Large intestine (tissue), 3 donors: ENCODE results near the gene PPM1M. TPM values are rescaled to one million over a fixed set of nuclear protein-coding genes. Genes with fewer than 3 reads are reported as not detected.

Experiments
- DNase-seq, 2 donors: peaks; one replicate each; pipeline versions ENCODE4 v3.0.0 to v3.0.0-alpha.2; 2013
- H3K27ac ChIP-seq: one replicate; pipeline ENCODE4 v1.5.1; 2013; ENCODE audit warnings: low read length
- H3K27me3 ChIP-seq: 2 replicates; pipeline ENCODE4 v1.6.1; 2013; ENCODE audit warnings: low read length; ENCODE audit not compliant: control insufficient read depth, insufficient read depth
- H3K36me3 ChIP-seq: 2 replicates; pipeline ENCODE4 v1.6.1; 2013; ENCODE audit warnings: low read length; ENCODE audit not compliant: control insufficient read depth, insufficient read depth
- H3K4me1 ChIP-seq: one replicate; pipeline ENCODE4 v1.6.1; 2013; ENCODE audit warnings: low read length; ENCODE audit not compliant: control insufficient read depth, insufficient read depth
- H3K4me3 ChIP-seq: one replicate; pipeline ENCODE4 v1.5.1; 2013; ENCODE audit warnings: low read length
- H3K9me3 ChIP-seq: one replicate; pipeline ENCODE4 v1.6.1; 2013; ENCODE audit warnings: mild to moderate bottlenecking, low read depth, low read length, moderate library complexity; ENCODE audit not compliant: control insufficient read depth
- WGBS: methylation state at CpG from one replicate; pipeline ENCODE4 v1.1.5; 2013; ENCODE audit warnings: low lambda C conversion rate; ENCODE audit not compliant: insufficient coverage; 5-methylcytosine and 5-hydroxymethylcytosine counted together
- polyA plus RNA-seq: library from polyadenylated mRNA; unstranded; fragments of 120-200 nt; gene quantifications from one replicate; pipeline ENCODE4 v1.2.1, GENCODE V29; 2013

PPM1M gene
- polyA plus RNA-seq, 1 donor = 11.0 TPM

DNA sequence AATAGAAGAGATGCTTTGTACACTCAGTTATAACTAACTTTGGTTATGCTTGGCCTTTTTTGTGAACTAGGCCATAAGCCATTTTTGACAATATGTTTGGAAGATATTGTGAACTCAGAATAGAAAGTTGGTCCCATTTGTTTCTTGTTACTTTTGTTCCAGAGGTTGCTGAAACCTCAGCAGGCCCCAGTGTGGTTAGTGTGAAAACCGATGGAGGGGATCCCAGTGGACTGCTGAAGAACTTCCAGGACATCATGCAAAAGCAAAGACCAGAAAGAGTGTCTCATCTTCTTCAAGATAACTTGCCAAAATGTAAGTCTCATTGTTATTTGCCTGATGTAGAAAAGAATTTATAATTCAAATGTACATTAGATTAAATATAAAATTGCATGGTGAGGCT is 41.9 kb upstream of the PPM1M start:
- H3K27me3 ChIP-seq = no peaks in the 10 kb centered on the region
- no peak overlapping the region for H3K27ac ChIP-seq
- no peak for DNase-seq
- H3K9me3 ChIP-seq = no peaks in the 10 kb centered on the region
- peaks cover 7% of the 10 kb centered on the region for H3K4me1 ChIP-seq
- H3K4me3 ChIP-seq = no peak overlapping the region
- peaks cover 69% of the 10 kb centered on the region for H3K36me3 ChIP-seq
- WGBS = 100% methylated on average over 1 of the region's 1 CpG

DNA sequence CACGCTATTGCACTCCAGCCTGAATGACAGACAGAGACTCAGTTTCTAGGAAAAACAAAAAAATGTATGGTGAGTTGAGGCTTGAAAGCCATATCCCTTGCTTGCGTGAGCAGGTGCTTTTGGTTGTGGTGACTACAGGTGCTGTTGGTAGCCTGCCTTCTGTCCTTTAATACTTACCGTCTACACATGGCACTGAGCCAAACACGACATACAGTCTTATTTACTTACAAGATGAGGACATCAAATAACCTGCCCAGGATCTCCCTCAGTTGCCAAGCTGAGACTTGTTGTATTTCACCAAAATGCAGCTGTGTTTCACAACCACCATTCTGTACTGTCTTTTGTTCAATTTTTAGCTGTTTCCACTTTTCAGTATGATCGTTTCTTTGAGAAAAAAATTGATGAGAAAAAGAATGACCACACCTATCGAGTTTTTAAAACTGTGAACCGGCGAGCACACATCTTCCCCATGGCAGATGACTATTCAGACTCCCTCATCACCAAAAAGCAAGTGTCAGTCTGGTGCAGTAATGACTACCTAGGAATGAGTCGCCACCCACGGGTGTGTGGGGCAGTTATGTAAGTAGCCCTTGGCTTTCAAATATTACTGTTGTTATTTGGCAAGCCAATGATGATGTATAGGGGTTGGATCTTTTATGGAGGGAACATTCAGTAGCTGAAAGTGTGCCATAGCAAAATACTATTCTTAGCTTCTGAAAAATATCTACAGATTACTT is 41.1 kb upstream of the PPM1M start:
- Histone ChIP-seq H3K27me3 (no peaks in the 10 kb centered on the region), H3K4me1 (no peaks in the 10 kb centered on the region), H3K27ac (no peak overlapping the region), H3K9me3 (no peaks in the 10 kb centered on the region), H3K36me3 (peaks cover 71% of the 10 kb centered on the region), H3K4me3 (no peak overlapping the region)
- peak in 1 of 2 donors; percentile 43 for DNase-seq
- WGBS = 83% methylated on average over 3 of the region's 10 CpGs

DNA sequence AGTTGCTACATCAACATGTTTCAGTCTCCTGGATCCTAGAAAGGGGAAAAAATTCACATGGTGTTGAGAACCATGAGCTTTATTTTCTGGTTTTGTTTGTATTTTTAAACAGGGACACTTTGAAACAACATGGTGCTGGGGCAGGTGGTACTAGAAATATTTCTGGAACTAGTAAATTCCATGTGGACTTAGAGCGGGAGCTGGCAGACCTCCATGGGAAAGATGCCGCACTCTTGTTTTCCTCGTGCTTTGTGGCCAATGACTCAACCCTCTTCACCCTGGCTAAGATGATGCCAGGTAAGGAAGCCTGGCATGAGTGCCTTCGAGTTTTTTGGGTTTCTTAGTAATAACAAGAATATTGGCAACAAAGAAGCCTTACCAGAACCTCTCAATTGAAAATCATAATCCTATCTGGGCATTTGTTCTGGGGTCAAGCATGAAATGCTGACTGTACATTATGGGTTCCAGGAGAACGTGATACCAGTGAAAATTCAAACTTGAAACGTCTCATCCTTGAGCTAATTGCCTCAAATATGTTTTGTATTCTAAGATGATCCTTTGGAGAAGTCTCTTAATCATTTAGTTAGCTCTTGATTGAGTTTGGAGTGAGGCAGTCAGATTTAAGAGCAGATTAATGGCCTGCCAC is 39.7 kb upstream of the PPM1M start:
- Histone ChIP-seq H3K36me3 (peaks cover 81% of the 10 kb centered on the region), H3K27ac (no peak overlapping the region), H3K4me3 (no peak overlapping the region), H3K27me3 (no peaks in the 10 kb centered on the region), H3K4me1 (peaks cover 6% of the 10 kb centered on the region), H3K9me3 (no peaks in the 10 kb centered on the region)
- WGBS = no CpG with 5 or more reads among the region's 6 CpGs
- DNase-seq = no peak

DNA sequence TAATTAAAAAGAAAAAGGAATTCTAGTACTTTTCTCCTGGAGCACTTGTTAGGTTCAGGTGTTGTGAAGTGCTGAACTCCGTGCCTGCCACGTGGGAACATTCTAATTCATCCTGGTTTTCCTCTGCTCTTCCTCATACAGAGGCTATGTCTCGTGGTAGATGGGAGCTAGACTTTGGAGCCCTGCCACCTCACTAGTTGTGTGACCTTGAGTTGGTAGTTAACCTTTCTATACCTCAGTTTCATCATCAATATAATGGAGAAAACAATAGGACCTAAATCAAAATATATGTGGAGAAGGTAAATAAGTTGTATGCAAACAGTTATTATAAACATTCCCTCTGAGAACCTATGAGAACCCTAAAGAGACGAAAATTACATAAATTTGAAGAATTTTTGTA is 37.0 kb upstream of the PPM1M start:
- Histone ChIP-seq H3K9me3 (no peaks in the 10 kb centered on the region), H3K36me3 (peaks cover 86% of the 10 kb centered on the region), H3K27me3 (no peaks in the 10 kb centered on the region), H3K27ac (no peak overlapping the region), H3K4me1 (peaks cover 27% of the 10 kb centered on the region), H3K4me3 (no peak overlapping the region)
- DNase-seq = no peak
- 100% methylated on average over 1 of the region's 4 CpGs for WGBS

DNA sequence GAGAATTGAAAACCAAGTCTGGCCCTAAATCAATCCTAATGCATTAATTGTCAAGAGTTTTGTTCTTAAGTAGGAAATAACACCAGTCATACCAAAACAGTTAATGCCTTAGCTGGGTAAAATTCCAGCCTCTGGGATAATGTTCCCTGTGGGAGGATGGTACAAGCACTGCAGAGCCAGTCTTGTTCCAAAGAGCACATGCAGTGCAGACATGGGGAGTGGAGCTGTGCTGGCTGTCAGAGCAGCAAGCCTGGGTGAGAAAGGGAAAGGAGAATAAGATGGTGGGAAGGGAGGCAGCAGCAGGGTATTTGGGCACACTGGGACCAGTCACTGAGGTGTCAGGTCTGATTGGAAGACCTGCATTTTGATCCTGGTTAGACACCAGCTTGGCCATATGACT is 35.5 kb upstream of the PPM1M start:
- Histone ChIP-seq H3K27ac (peak overlapping the region; percentile 71), H3K4me1 (peaks cover 27% of the 10 kb centered on the region), H3K9me3 (no peaks in the 10 kb centered on the region), H3K4me3 (no peak overlapping the region), H3K27me3 (no peaks in the 10 kb centered on the region), H3K36me3 (peaks cover 85% of the 10 kb centered on the region)
- DNase-seq = peak in 1 of 2 donors; percentile 38

DNA sequence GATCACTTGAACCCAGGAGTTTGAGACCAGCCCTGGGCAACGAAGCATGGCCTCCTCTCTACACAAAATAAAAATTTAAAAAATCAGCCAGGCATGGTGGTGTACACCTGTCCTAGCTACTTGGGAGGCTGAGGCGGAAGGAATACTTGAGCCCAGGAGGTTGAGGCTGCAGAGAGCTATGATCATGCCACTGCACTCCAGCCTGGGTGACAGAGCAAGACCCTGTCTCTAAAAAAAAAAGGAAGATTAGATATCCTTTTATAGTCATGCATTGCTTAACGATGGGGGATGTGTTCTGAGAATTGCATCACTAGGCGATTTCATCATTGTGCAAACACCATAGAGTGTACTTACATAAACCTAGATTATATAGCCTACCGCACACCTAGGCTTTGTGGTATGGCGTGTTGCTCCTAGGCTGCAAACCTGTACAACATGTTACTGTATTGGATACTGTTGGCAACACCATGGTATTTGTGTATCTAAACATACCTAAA is 35.0 kb upstream of the PPM1M start:
- DNase-seq = peak; percentile 91 to 96
- no peaks in the 10 kb centered on the region for H3K9me3 ChIP-seq

DNA sequence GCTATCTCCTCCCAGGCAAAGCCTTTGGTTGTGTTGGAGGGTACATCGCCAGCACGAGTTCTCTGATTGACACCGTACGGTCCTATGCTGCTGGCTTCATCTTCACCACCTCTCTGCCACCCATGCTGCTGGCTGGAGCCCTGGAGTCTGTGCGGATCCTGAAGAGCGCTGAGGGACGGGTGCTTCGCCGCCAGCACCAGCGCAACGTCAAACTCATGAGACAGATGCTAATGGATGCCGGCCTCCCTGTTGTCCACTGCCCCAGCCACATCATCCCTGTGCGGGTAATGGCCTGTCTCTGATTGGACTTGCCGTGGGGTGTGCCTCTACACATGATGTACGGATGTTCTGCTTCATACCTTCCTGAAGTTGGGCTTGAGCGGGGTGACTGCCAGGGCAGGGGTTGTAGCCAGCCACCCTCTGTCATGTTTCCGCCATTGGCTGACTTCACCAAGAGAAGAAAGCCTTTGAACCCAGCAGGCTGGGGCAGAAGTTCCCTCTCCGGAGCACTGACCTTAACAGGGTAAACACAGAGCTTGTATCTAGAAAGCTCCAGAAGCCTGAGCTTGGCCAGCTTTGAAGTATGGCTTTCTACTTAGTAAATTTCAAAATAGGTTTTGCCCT is 34.2 kb upstream of the PPM1M start:
- H3K27ac ChIP-seq = peak overlapping the region; percentile 80
- no peaks in the 10 kb centered on the region for H3K27me3 ChIP-seq
- H3K4me1 ChIP-seq = peaks cover 27% of the 10 kb centered on the region
- DNase-seq = peak in 1 of 2 donors; percentile 44
- no peak overlapping the region for H3K4me3 ChIP-seq
- H3K36me3 ChIP-seq = peaks cover 79% of the 10 kb centered on the region
- WGBS = no CpG with 5 or more reads among the region's 18 CpGs
- no peaks in the 10 kb centered on the region for H3K9me3 ChIP-seq

More for the DNA sequence above, 35.0 kb upstream of the PPM1M start:
- H3K4me1 ChIP-seq = peaks cover 27% of the 10 kb centered on the region
- no CpG with 5 or more reads among the region's 6 CpGs for WGBS
- H3K27me3 ChIP-seq = no peaks in the 10 kb centered on the region
- H3K36me3 ChIP-seq = peaks cover 85% of the 10 kb centered on the region
- H3K27ac ChIP-seq = peak overlapping the region; percentile 80
- H3K4me3 ChIP-seq = no peak overlapping the region

DNA sequence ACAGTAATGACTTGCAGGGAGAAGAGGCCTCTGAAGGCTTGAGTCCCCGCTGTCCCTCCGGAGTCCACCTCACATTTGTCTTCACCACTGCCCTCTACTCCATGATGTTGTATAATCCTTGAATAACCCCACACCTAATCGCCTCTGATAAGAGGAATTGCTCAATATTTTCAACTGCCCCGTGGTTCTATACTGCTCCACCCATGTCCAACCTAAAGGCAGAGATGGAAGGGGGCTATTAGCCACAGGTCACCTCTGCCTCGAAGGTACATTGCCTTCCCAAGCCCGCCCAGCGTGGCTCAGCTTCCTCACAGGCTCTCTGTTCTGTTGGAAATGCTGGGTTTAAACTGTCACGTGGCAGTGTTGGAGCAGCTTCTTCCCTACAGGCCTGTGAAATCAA is 32.6 kb upstream of the PPM1M start:
- no peaks in the 10 kb centered on the region for H3K27me3 ChIP-seq
- no peak overlapping the region for H3K4me3 ChIP-seq
- peak overlapping the region; percentile 5 for H3K27ac ChIP-seq
- 80% methylated on average over 1 of the region's 8 CpGs for WGBS
- no peaks in the 10 kb centered on the region for H3K9me3 ChIP-seq
- peak in 1 of 2 donors; percentile 42 for DNase-seq
- H3K36me3 ChIP-seq = peaks cover 68% of the 10 kb centered on the region
- peaks cover 36% of the 10 kb centered on the region for H3K4me1 ChIP-seq

DNA sequence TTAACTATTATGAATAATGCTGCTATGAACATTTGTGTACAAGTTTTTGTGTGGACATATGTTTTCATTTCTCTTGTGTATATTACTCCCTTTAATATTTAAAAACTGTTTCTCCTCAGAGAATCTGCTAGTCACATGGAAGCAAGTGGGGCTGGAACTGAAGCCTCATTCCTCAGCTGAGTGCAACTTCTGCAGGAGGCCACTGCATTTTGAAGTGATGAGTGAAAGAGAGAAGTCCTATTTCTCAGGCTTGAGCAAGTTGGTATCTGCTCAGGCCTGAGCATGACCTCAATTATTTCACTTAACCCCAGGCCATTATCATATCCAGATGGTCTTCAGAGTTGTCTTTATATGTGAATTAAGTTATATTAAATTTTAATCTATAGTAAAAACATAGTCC is 31.7 kb upstream of the PPM1M start:
- H3K4me1 ChIP-seq = peaks cover 36% of the 10 kb centered on the region
- no peak overlapping the region for H3K4me3 ChIP-seq
- no peak overlapping the region for H3K27ac ChIP-seq
- DNase-seq = no peak
- H3K9me3 ChIP-seq = no peaks in the 10 kb centered on the region
- peaks cover 60% of the 10 kb centered on the region for H3K36me3 ChIP-seq
- no peaks in the 10 kb centered on the region for H3K27me3 ChIP-seq

DNA sequence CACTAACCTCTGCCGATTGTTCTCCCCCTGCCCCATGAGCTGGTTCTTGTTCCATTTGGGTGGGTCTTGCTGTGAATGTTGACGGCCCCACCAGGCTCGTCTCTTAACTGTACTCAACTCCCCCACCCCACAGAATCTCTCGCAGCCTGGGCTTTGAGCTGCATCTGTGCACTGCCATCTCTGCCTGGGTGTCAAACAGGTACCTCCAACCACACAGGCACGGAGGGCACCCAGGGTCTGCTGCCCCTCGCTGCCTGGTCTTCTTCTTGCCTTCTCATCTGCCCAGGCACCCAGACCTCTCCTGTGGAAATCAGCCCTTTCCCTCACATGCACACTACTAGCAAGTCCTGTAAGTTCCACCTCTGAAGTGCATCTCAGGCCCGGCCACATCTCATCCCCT is 30.2 kb upstream of the PPM1M start:
- Histone ChIP-seq H3K9me3 (no peaks in the 10 kb centered on the region), H3K4me3 (no peak overlapping the region), H3K4me1 (peaks cover 32% of the 10 kb centered on the region), H3K27ac (no peak overlapping the region), H3K27me3 (no peaks in the 10 kb centered on the region), H3K36me3 (peaks cover 48% of the 10 kb centered on the region)
- no peak for DNase-seq
- no CpG with 5 or more reads among the region's 7 CpGs for WGBS
